GM12892 (cell line): ENCODE measurements around the gene THY1.
"Not testable (repeated sequence)": the region's sequence is repeated elsewhere in the genome, so short reads cannot be mapped to it uniquely, and the experiment has no call there.

Experiments
- POLR2A ChIP-seq: IDR thresholded peaks from 2 replicates; pipeline ENCODE4 v1.6.1; 2011; ENCODE audit warnings: low read depth, low read length, control low read depth
- POLR2AphosphoS5 ChIP-seq: IDR thresholded peaks from 2 replicates; pipeline ENCODE4 v1.6.1; 2011; ENCODE audit warnings: low read depth, low read length, control low read depth
- TAF1 ChIP-seq: IDR thresholded peaks from 2 replicates; pipeline ENCODE4 v1.6.1; 2011; ENCODE audit warnings: low read depth, mild to moderate bottlenecking, control low read depth, low read length, borderline replicate concordance

DNA sequence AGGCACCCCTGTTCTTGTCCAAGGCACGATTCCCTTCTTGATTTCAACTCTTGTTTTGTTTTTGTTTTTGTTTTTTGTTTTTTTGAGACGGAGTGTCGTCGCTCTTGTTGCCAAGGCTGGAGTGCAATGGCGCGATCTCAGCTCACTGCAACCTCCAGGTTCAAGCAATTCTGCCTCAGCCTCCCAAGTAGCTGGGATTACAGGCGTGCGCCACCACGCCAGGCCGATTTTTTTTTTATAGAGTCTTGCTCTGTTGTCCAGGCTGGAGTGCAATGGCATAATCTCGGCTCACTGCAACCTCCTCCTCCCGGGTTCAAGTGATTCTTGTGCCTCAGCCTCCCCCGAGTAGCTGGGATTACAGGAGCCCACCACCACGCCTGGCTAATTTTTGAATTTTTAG lies 40.5 kb downstream of the THY1 start:
- TF ChIP-seq POLR2AphosphoS5, POLR2A, TAF1: not testable (repeated sequence)
